T1000 (cell line): ENCODE results near the gene WDR91.
"Not testable (repeated sequence)": the region's sequence is repeated elsewhere in the genome, so short reads cannot be mapped to it uniquely, and the experiment has no call there.

Source experiments
- DNase-seq: peaks from one replicate; lab custom pipeline; 2025; ENCODE audit warnings: mixed read lengths; lab: John Stamatoyannopoulos, UW

Gene WDR91

DNA sequence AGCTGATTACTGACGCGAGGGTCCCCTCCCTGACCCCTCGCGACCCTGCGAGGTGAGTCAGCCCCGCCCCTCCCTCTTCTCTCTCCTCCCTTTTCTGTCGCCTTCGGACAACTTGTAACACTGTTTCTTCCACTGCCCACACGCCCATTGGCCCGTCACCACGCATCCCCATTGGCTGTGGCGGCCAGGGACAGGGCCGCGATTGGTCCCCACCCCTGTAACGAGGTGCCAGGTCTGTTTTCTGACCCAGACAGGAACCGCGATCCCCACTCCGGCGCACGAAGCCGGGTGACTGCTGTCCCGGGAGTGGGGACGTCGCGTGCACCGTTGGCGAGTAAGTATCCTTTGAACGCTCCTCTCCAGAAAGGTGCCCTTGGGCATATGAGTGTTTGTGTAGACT, 22.2 kb upstream of the WDR91 start, which contains the start of gene STRA8:
STRA8 (plus strand) TSS at position 269 of the 400 bp plus-strand sequence. CDS start 6,687 bp downstream, outside the sequence.
- no peak for DNase-seq

DNA sequence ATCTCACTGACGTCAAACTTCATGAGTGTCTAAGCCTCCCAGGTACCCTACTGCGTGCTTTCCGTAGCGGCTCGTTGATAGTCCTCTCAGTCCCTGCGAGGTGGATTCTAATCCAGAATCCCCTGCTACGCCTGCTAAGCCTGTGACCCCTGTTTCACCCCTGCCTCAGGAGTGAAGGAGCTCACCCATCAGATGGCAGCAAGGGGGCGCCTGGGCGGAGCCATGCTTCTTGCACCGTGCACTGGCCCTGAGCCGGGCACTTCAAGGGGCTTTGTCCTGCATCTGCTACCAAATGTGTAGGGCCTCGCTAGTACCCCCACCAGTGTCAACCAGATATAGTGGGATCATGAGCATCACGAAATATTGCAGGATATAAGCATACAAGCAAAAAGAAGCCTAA, 21.4 kb upstream of the WDR91 start:
- no peak for DNase-seq

DNA sequence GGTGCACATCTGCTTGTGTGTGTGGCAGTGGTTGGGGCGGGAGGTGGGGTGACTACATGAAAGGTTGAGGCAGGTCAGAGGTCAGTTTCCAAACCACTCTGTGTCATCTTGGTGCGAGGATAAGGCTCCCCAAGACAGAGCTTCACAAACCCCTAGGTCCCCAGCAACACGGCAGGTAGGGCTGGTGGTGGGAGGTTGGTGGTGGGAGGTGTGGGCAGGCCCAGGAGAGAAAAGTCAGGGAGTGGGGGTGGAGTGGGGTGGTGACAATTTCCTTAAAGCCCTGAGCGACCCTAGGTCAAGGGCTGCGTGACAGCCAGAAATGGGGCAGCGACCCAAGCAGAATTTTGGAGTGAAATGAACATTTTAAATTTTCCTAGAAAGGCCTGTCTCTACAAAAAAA, 20.8 kb upstream of the WDR91 start:
- no peak for DNase-seq

DNA sequence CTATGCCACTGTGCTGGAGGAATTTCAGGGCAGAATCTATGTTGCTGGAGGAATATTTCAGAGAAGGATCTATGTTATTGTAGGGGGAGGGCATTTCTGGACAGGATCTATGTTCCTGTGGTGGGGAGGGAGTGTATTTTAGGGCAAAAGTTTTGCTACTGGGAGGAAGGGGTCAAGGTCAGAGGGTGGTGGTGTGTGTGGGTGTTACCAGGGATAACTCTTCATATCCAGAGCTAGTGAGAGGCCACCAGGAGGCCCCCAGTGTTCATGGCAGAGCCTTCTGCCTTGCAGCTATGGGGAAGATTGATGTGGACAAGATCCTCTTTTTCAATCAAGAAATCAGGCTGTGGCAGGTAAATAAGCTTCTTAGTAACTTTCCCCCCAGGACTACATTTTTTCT, 20.4 kb upstream of the WDR91 start:
- DNase-seq: no peak

DNA sequence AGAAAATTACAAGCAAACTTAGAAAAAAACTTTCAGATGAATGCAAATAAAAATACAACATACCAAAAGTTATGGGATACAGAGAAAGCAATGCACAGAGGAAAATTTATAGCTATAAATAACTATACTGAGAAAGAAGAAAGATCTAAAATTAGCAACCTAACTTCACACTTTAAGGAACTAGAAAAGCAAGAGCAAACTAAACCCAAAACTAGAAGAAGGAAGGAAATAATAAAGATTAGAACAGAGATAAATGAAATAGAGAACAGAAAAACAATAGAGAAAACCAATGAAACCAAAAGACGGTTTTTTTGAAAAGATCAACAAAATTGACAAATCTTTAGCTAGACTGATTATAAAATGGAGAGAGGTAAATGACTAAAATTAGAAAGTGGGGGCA, 12.7 kb upstream of the WDR91 start:
- no peak for DNase-seq

DNA sequence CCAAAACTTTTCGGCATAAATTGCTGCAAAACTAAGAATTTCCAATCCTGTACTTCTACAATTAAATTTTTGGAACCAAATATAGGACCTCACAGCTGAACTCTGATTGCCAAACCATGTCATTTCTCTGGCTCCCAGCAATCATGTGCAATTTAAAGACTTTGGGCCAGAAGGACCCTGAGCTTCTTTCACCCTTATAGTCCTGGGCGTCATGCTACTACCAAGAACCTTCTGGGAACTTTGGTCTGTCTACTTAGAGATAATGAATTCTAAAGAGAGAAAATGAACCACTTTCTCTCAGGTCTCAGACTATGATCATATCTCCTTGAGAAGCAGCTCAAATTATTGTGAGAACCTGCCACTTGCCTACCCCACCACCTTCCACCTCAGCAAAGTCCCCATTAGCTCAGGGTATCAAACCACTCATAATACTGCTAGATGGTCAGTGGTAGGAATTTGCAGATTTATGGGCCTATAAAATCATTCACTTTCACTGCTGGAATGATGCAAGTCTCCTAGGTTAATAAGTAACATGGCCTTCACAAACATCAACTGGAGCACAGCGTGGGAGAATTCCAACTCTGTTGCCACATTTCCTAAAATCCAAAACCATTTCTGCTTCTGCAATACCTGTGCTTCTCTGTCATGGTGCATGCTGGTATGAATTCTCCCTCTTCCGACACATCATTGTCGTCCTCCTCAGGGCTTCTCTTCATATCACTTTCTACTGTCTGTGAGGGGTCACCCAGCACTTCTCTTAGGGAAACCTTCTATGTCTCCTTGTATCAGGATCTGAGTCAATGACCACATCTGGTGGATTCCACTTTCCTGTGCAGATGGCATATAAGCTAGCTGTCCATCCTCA, 6.6 kb upstream of the WDR91 start:
- no peak for DNase-seq

DNA sequence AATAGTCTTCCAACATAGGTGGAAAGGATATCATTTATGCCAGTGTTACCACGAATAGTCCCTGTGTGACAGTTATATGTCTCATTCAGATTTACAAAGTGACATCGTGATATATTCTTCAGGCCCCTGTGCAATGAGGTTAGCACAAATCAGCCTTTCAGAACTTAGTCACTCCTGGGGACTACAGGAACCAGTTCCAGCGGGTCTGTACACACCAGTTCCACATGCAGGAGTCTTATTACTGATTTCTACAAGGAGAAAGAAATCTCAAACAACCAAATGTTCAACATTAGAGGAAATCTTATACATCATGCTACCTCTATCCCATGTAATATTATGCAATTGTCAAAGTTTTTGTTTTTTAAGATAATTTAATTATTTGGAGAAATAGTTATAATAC, 4.4 kb upstream of the WDR91 start:
- no peak for DNase-seq

DNA sequence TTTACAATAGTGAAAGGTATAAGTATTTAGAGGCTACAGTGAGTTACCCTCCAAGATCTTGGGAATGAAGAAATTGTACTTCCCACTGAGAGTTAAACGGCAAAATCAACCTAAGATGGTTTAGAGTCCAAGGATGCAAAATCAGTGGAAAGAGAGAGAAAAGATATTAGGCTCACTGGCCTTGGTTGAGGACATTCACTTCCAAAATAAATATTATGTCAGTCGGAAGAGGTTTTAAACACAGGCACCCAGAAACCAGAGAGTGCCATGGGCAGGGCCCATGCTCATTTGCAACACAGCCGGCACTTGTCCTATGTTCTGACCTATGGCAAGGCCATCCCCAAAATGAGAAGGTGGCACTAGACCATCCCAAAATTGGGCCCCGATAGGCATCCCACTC, 3.9 kb upstream of the WDR91 start:
- no peak for DNase-seq

DNA sequence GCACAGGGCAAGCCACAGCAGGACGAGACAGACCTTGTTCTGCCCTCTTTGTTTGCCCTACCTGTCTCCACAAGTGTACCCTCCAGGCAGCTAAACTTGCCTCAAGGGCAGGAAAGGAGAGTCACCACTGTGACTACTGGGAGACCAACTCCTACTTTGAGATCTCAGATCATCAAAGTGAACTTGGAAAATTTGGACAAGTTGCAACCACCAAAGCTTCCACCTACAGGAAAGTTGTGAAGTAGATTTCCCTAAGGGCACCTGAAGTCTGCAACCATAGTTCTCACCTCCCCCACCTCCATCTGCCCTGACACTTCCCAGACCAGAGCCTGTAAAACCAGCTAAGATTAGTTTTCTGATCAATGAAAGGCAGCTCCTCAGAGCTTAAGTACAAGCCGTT, 2.5 kb upstream of the WDR91 start:
- no peak for DNase-seq

DNA sequence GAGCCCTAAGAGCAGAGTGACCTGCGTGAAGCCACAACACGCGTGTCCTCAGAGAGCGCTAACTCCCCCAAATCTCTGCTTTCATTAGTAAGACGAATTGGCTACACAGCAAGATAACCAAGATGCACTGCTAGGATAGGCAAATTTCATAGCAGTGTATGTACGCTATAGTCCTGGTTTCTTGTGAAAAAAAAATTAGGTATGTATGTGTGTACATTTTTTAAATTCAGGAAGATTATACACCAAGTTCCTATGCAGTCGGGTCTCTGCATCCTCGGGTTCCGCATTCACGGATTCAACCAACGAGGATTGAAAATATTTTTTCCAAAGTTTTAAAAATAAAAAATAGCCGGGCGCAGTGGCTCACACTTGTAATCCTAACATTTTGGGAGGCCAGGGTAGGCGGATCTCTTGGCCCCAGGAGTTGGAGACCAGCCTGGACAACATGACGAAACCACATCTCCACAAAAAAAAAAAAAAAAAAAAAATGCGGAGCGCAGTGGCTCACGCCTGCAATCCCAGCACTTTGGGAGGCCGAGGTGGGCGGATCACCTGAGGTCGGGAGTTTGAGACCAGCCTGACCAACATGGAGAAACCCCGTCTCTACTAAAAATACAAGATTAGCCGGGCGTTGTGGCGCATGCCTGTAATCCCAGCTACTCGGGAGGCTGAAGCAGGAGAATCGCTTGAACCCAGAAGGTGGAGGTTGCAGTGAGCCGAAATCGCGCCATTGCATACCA, 790 bp upstream of the WDR91 start:
- DNase-seq: not testable (repeated sequence)

DNA sequence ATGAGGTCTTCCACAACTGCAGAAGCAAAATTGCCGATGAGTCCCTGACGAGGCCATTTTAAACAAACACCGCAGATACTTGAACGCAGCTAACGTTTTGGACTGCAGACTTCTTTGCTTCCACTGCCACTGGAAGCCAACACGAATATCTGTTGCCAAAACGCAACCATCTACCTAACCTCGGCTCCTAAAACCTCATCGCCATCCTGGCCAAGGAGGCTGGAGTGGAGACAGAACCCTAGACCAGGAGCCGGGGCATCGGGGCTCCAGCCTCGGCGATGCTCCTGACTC, 493 bp downstream of the WDR91 start:
- DNase-seq: no peak

DNA sequence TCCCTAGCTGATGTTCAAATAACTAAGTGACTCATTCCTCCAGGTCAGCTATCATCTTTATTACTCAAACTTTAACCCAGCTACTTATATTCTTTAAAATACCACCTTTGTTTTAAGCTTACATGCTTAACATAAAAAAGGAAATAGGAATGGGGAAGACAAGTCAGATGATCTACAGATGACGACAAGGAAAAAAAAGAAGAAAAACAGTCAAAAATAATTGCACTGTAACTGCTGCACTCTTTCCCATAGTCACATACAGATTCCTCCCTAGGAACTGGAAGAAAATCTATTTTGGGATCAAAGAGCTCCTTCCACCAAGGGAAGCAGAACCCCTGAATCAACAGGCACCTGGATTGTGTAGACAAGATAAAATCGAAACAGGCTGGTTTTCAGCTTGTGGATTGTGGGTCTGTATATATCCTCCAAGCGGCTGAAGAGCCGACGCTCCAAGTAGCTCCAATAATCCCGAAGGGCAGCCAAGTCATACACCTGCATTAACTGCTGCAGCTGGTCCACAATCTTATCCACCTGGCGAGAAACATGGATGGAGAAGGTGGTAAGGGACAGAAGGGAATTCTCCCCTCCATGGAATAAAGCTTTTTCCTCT, 2.0 kb downstream of the WDR91 start:
- no peak for DNase-seq

DNA sequence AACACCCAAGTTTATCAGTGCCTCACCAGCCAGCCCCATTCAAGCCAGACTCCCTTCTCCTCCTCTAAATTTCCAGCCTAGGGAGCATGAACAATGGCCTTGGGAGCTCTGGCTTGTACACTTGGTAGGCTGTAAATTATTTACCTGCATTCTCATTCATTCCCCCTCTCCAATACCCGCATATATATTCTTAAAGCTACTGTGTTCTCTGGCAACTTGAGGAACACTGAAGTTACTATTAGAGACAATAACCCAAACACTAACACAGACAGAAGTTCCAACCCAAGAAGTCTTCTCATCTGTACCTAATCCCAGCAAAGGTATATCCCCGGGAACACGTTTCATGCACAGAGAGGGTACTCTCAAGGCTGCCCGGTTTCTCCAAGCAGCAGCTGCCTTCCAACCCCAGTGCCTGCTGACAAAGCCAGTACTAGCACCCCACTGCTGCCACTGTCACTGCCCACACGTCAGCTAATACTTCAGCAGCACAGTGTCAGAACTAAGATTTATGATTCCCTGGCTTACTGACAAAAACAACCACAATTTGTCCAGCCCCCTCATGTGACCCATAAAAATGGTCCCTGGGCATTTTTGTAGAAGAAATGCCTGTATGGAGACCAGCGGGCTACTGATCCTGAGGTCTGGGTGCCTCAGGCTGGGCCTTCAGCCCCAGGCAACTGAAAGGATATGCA, 3.1 kb downstream of the WDR91 start:
- DNase-seq: no peak

DNA sequence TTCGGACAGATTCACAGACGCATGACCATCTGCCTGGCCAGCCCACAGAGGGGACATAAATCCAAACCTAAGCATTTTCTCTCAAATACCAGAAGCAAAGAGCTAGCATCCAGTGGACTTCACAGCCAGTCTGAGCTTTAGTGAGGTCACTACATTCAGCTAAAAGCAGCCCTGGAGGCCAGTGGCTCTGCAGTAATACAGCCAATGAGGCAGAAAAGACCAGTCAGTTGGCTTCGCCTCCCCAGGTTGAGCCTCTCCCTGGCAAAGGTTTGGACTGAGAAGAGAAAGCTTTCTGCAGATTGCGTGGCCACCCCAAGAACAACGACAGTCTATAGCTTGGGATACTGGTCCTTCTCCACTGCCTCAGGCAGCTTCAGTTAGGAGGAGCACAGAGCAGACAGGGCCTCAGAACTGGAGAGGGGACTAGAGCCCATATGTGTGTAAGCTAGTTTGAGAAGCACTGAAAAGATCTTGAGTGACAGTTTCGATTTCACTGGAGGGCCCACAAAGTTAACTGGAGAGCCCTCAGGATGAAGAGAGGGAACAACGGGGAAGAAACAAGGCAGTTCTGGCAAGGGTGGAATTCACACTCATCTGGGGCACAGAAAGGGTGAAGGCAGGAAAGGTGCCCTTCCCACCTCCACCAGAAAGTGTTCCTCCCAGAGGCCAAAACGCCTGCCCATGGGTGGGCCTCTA, 3.8 kb downstream of the WDR91 start:
- no peak for DNase-seq

DNA sequence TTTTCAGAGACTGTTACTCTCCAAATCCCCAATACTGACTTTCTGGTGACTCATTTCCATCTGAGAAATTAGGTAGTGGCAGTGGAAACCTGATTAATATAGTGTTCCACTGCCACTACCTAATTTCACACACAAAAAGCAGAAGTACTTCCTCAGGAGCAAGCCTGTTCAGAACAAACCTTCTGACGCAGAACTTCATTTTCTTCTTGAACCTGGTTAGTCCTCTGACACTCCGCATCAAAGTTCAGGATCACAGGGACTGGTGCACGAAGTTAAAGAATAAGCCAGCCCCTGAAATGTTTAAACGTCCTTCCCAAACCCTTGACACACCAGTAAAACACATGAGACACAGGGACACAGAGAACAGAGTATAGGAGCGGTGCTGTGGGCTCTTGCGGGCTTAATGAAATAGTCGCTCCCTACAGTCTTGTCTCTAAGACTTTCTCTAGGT, 4.4 kb downstream of the WDR91 start:
- no peak for DNase-seq

DNA sequence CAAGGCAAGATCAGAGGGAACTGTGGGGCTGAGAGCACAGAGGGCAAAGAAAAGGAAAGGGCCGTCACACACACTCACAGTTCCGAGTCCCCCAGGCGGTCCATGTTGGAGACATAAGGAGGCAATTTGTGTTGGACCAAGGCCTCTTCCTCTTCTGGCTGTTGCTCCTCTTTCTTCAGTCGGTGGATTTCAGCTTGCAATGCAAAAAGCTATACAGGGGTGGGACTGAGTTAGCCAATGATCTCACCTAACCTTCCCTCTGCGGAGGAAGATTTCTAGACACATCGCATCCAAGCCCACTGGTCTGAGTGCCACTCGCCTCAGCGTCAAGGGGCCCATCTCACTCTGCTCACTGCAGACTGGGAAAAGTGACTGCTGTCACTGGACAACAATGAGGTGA, 5.5 kb downstream of the WDR91 start:
- no peak for DNase-seq

DNA sequence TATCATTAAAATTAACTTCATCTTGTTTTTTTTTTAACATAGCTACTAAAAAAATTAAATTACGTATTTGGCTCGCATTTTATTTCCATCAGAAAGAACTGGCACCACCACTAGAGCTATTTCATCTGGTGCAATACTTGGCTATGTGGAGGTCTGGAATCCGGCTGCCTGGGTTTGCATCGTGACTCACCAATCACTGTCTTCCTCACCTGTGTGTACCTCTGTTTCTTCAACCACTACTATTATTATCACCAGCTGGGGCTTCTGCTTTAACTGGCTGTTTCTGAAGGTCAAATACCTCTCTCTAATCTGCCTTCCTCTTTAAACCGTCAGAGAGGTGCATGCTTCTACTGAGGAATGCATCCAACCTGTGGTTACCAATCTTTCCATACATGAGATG, 6.5 kb downstream of the WDR91 start:
- DNase-seq: no peak

DNA sequence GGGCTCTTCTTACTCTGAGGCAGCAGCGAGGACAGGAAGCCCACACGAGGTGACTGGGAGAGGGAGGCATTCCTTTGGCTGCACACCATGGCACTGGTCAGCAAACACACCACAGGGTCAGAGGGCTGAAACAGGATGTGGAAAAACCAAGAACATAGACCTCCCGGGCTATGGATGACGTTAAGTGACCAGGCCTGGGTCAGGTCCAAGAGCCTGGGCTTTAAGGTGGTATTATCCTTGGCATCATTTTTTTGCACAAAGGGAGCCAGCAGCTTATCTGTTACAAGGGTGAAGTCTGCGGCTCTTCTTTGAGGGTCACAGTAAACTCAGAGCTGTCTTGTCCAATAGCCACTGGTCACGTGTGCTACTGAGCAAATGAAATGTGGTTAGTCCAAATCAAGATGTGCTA, 7.0 kb downstream of the WDR91 start:
- DNase-seq: no peak

DNA sequence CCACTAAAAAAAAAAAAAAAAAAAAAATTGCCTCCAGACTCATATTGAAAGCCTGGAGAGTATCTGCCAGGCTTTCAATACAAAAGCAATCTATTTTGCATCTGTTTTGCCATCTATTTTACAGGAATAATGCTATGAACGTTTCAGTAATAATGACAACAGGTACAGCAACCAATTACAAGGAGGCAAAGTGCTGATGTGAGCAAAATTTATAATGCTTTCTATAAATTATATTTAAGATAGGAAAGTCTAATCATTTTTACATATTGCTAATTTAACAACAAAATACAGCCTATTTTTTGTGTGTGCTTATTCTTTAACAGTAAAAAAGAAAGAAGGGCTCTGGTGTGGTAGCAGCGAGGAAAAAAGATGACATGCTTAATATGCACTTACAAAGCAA, 10.0 kb downstream of the WDR91 start:
- no peak for DNase-seq

DNA sequence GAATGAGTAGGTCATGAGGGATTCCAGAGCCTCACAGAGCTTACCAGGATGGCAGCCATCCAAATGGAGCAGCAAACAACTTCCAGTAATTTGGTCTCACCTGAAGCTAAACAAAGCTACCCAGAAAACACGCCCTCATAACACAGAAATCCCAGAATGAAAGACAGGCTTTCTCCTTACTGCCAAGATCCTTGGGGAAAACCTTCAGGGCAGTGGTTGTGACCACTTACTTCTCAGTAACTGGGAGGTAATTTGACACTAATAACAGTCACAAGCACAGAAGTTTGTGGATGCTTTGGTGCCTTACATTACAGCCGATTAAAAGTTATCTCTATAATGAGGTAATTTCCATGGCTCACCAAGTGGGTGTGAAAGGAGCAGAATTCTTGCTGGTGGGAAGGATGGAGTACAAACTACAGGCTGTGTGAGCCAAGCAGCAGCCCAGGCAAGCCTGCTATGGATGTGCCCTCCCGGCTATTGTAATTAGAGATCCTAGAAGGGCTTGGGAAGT, 10.4 kb downstream of the WDR91 start:
- no peak for DNase-seq

DNA sequence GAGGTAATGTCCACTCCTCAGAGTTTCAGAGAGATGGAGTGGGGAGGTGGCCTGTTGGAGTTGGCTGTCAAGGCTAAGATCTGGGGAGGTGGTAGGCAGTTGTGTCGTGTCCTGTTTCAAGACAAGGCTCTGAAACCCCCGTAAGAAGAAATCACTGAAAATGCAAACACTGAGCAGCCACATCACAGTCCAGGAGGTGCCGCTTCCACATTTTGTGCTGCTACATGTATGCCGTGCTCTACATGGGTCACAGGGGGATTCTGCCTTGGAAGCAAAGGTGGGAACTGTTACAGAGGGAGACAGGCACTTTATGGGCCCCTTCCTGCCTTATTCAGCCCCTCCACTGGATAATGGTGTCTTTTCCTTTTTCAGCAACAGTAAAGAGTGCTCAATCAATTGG, 11.9 kb downstream of the WDR91 start:
- no peak for DNase-seq
